Epithelial cell of esophagus (primary cell): ENCODE results near the gene GGA1.

ENCODE experiments used
- DNase-seq: peaks from one replicate; pipeline ENCODE4 v3.0.0; 2010; ENCODE audit warnings: low read depth
- H3K4me3 ChIP-seq: 2 replicates; pipeline ENCODE4 v1.5.1; 2011; ENCODE audit warnings: mild to moderate bottlenecking, low read length, control low read depth
- TF ChIP-seq, protein P1 (sequence below): IDR thresholded peaks from 2 replicates; pipeline ENCODE4 v1.5.1; 2011; ENCODE audit warnings: low read depth, mild to moderate bottlenecking, low read length, control low read depth, inconsistent platforms; ENCODE audit not compliant: insufficient read depth; ENCODE audit errors: missing control alignments

The GGA1 gene

DNA sequence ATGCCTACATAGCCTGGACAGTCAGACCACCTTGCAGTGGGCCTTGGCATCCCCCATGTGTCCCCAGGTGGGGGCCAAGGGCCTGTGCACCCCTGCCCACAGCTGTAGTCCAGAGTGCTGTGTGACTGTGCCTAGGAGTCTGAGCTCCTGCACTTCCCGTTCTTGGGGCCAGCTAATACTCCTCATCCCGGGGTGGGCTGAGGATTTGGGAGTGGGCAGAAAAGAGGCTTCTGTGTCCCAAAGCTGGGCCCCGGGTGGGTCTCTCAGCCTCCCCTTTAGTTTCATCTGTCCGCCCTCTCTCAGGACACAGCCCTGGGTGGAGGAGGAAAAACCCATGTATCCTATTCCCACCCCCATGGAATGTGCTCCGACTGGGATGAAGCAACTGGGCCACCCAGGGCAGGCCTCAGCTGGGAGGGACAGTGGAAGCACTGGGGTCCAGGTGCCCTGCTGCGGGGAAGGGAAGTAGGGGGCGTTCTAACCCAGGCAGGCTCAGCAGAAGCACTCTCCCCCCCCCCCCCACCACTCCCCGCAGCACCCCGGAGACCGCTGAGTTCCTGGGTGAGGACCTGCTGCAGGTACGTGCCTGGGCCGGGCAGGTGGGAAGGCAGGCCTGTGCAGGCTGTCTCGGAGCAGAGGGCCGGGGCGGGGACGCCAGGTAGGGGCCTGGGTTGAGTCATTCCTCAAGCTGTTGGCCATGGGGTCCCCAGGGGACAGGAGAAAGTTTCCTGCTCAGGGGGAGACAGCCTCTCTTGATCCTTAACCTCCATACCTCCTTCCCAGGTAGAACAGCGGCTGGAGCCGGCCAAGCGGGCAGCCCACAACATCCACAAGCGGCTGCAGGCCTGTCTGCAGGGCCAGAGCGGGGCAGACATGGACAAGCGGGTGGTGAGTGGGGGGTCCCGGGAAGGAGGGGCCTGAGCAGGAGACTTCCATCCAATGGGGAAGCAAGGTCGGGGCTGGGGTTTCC lies 32.2 kb downstream of the GGA1 start:
- peak overlapping the region; percentile 95 for H3K4me3 ChIP-seq
- TF ChIP-seq, protein P1, sequence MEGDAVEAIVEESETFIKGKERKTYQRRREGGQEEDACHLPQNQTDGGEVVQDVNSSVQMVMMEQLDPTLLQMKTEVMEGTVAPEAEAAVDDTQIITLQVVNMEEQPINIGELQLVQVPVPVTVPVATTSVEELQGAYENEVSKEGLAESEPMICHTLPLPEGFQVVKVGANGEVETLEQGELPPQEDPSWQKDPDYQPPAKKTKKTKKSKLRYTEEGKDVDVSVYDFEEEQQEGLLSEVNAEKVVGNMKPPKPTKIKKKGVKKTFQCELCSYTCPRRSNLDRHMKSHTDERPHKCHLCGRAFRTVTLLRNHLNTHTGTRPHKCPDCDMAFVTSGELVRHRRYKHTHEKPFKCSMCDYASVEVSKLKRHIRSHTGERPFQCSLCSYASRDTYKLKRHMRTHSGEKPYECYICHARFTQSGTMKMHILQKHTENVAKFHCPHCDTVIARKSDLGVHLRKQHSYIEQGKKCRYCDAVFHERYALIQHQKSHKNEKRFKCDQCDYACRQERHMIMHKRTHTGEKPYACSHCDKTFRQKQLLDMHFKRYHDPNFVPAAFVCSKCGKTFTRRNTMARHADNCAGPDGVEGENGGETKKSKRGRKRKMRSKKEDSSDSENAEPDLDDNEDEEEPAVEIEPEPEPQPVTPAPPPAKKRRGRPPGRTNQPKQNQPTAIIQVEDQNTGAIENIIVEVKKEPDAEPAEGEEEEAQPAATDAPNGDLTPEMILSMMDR = no peak
- DNase-seq = peak; percentile 86

DNA sequence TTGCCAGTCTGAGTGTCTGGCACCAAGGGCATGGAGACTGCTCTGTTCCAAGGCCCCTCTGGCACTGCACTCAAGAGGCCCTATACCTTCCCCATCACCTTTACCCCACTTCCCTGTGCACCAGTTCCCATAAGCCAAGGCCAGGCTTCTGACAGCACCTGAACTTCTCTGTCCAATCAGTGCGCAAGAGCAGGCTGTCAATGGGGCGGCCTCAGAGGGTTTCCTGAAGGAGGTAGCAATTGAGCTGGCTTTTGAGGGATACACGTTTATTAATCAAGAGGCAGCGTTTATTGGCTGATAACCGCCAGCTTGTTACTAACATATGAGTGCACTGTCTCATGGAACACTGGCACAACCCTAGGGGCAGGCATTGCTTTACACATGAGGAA lies 32.9 kb downstream of the GGA1 start:
- peak overlapping the region; percentile 95 for H3K4me3 ChIP-seq
- TF ChIP-seq, protein P1 = no peak
- no peak for DNase-seq

DNA sequence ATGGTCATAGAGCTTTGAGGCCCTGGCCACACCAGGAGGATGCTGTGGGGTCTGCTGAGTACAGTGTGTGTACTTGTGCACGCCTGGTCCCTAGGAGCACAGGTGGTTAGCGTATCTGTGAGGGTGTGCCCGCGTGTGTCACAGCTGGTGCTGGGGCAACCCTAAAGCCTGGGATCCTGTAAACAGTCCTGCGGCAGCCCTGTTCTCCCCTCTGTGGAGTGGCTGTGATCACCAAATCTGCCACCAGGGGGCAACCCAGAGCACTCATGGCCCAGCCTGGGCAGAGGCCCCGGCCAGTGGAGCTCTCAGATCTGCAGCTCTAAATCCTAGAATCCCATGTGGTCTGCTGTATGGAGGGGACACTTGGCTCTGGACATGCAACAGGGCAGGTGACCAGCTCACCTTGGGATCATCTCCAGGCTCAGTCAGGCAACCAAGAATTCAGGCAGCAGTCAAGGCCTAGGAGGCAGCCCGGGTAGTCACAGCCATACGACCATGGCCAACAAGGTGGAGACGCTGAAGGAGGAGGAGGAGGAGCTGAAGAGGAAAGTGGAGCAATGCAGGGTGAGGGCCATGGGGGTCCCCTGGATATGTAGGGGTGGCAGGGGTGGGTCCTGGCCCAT lies 34.7 kb downstream of the GGA1 start:
- H3K4me3 ChIP-seq = no peak overlapping the region
- TF ChIP-seq, protein P1 = peak; percentile 92
- peak; percentile 76 for DNase-seq

GRCh38 chr22:37647317-37647716 lies 38.7 kb downstream of the GGA1 start:
- DNase-seq = no peak
- TF ChIP-seq, protein P1 = no peak
- H3K4me3 ChIP-seq = no peak overlapping the region

GRCh38 chr22:37647928-37648327 lies 39.3 kb downstream of the GGA1 start:
- no peak overlapping the region for H3K4me3 ChIP-seq
- TF ChIP-seq, protein P1 = no peak
- no peak for DNase-seq

DNA sequence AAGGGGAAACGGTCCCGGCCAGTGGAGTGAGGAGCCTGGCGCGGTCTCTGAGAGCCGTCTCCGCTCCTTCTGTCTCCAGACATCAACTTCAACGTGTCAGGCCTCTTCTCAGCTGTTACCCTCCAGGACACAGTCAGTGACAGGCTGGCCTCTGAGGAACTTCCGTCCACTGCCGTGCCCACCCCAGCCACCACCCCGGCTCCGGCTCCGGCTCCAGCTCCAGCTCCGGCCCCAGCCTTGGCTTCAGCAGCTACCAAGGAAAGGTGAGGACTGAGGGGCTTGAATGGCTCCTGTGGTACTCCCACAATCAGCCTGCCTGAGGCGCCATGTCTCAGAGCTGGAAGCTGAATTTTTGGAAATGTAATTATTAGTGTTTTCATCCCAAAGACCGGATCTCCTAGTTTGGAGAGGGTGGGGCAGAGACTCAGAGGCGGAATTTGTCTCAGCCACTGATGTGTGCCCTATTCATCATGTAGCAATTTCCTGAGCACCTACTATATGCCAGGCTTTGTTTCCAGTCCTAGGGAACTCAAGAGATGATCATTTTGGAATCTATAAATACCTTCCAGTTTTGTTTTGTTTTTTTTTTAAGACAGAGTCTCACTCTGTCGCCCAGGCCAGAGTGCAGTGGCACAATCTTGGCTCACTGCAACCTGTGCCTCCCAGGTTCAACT lies 42.0 kb downstream of the GGA1 start:
- TF ChIP-seq, protein P1 = no peak
- no peak overlapping the region for H3K4me3 ChIP-seq
- DNase-seq = no peak
